ENCODE measurements around the gene SLC1A2. TPM values are rescaled to one million over a fixed set of nuclear protein-coding genes. Genes with fewer than 3 reads are reported as not detected.

Gene SLC1A2
- total and polyA plus RNA-seq, 2 donors (not counting 3 experiments of a cell fraction or from before 2014, with no cell fraction given): not detected

GRCh38 chr11:35316161-35316560 is 103.2 kb downstream of the SLC1A2 start:
- H4K20me1 ChIP-seq (replicated peaks; ENCODE audit: control insufficient read depth, extremely low read depth, insufficient read depth, low read length): no peaks in the 10 kb centered on the region
- intact Hi-C loops (cut with micrococcal nuclease): no loop called here
- H3K27me3 ChIP-seq (ENCODE audit: control insufficient read depth in 2 of 2, insufficient read depth in 2 of 2, low read length in 2 of 2): no peaks in the 10 kb centered on the region
- no peaks in the 10 kb centered on the region for H3K79me2 ChIP-seq (ENCODE audit: control insufficient read depth, insufficient read depth, low read length)
- H3K4me1 ChIP-seq (ENCODE audit: control insufficient read depth, extremely low read depth, insufficient read depth, low read length): no peaks in the 10 kb centered on the region
- no peak for FAIRE-seq
- ChIA-PET CTCF (no interaction called here), POLR2A (no interaction called here)
- no peak overlapping the region for H3K27ac ChIP-seq (ENCODE audit: insufficient read depth, low read depth, low read length)
- H3K4me3 ChIP-seq (replicated peaks in 1 of 3; ENCODE audit: insufficient read depth in 1 of 3, low read depth in 1 of 3, low read length in 3 of 3): no peak overlapping the region
- BruUV-seq (replicated peaks): no TSS peak
- H2AFZ ChIP-seq (ENCODE audit: low read depth, low read length): no peak overlapping the region
- dilution Hi-C loops (cut with MboI; ENCODE audit: extremely low pct_ligation_motif_present, low sequenced_read_pairs): no loop called here
- H3K36me3 ChIP-seq (ENCODE audit: control insufficient read depth in 2 of 2, extremely low read depth in 1 of 2, insufficient read depth in 2 of 2, low read length in 2 of 2): no peaks in the 10 kb centered on the region
- H3K4me2 ChIP-seq (ENCODE audit: insufficient read depth, low read length): no peak overlapping the region
- TF ChIP-seq MAX (IDR thresholded peaks at IDR 0.05; ENCODE audit: insufficient read depth, insufficient read length) (no peak), POLR2AphosphoS5 (IDR thresholded peaks at IDR 0.05; ENCODE audit: insufficient read depth, low read depth, low read length) (no peak), FOS (IDR thresholded peaks at IDR 0.05; ENCODE audit: borderline replicate concordance, insufficient read depth, low read length) (no peak)
- no peaks in the 10 kb centered on the region for H3K9me1 ChIP-seq (replicated peaks; ENCODE audit: control insufficient read depth, extremely low read depth, insufficient read depth, low read length)
- no peak for DNase-seq (ENCODE audit: low read depth, low spot score)
- H3K9me3 ChIP-seq (replicated peaks; ENCODE audit: control insufficient read depth, insufficient read depth, low read length): no peaks in the 10 kb centered on the region
- H3K9ac ChIP-seq (replicated peaks; ENCODE audit: extremely low read depth, insufficient read depth, low read length): no peak overlapping the region

- Histone ChIP-seq H3K9me1 (replicated peaks; ENCODE audit: control insufficient read depth, extremely low read depth, insufficient read depth, low read length) (no peaks in the 10 kb centered on the region), H3K79me2 (ENCODE audit: control insufficient read depth, insufficient read depth, low read length) (no peaks in the 10 kb centered on the region), H3K9me3 (replicated peaks; ENCODE audit: control insufficient read depth, insufficient read depth, low read length) (no peaks in the 10 kb centered on the region), H3K4me1 (ENCODE audit: control insufficient read depth, extremely low read depth, insufficient read depth, low read length) (no peaks in the 10 kb centered on the region), H3K9ac (replicated peaks; ENCODE audit: extremely low read depth, insufficient read depth, low read length) (no peak overlapping the region), H3K27ac (ENCODE audit: insufficient read depth, low read depth, low read length) (no peak overlapping the region), H4K20me1 (replicated peaks; ENCODE audit: control insufficient read depth, extremely low read depth, insufficient read depth, low read length) (no peaks in the 10 kb centered on the region), H2AFZ (ENCODE audit: low read depth, low read length) (no peak overlapping the region), H3K4me3 (replicated peaks in 1 of 3; ENCODE audit: insufficient read depth in 1 of 3, low read depth in 1 of 3, low read length in 3 of 3) (no peak overlapping the region), H3K36me3 (ENCODE audit: control insufficient read depth in 2 of 2, extremely low read depth in 1 of 2, insufficient read depth in 2 of 2, low read length in 2 of 2) (no peaks in the 10 kb centered on the region), H3K27me3 (ENCODE audit: control insufficient read depth in 2 of 2, insufficient read depth in 2 of 2, low read length in 2 of 2) (no peaks in the 10 kb centered on the region), H3K4me2 (ENCODE audit: insufficient read depth, low read length) (no peak overlapping the region)
- intact Hi-C loops (cut with micrococcal nuclease): no loop called here
- no TSS peak for BruUV-seq (replicated peaks)
- DNase-seq (ENCODE audit: low read depth, low spot score): no peak
- TF ChIP-seq POLR2A (IDR thresholded peaks at IDR 0.05; ENCODE audit: low read depth, low read length): no peak
- no peak for TF ChIP-seq GATA2 (IDR thresholded peaks at IDR 0.05; ENCODE audit: insufficient read depth, insufficient read length, low read depth, low read length)
- CTCF ChIA-PET: no interaction called here
- no peak for FAIRE-seq
- POLR2A ChIA-PET: no interaction called here
- dilution Hi-C loops (cut with MboI; ENCODE audit: extremely low pct_ligation_motif_present, low sequenced_read_pairs): no loop called here
Measured at GRCh38 chr11:35313760-35314153, 105.6 kb downstream of the SLC1A2 start.

Data from endothelial cell of umbilical vein (primary cell).